Stimulated activated CD4-positive, alpha-beta T cell treated with anti-CD3 and anti-CD28 coated beads, Interleukin-2, amount 100 ng/mL, for 48 hours (primary cell): Measurements from ENCODE around the gene ART5.
A peak's percentile ranks its signal among the peaks of the same experiment; 100 is the strongest.
"Not testable (repeated sequence)": the region's sequence is repeated elsewhere in the genome, so short reads cannot be mapped to it uniquely, and the experiment has no call there.

Experiments used
- DNase-seq, 2 donors: peaks; one replicate each; pipeline ENCODE4 v3.0.0-alpha.2; 2020

Gene ART5

DNA sequence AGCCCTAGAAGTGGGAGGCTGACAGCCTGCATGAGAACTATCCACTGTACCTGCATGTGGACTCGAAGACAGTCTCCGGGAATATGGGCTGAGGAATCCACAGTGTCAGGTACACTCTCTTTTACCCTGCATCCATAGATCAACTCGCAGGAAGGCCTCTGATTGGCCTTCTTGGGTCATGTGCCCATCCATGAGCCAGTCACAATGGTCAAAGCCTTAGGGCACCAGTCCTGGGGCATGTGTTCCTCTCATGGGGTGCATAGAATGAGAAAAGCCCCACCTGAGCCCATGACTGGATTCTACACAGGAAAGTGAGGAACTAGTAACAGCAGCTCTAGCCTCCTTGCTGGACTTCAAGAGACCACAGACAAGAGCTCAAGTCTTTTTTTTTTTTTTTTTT, 13.8 kb upstream of the ART5 start:
- no peak for DNase-seq

DNA sequence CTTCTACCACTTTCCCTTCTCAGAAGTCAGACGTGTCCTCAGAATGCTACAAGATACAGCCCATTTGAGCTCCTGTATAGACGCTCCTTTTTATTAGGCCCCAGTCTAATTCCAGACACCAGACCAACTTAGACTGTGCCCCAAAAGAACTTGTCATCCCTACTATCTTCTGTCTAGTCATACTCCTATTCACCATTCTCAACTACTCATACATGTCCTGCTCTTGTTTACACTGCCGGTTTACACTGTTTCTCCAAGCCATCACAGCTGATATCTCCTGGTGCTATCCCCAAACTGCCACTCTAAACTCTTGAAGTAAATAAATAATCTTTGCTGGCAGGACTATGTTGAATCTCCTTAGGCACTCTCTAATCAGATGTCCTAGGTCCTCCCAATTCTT, 10.7 kb upstream of the ART5 start:
- not testable (repeated sequence) for DNase-seq

DNA sequence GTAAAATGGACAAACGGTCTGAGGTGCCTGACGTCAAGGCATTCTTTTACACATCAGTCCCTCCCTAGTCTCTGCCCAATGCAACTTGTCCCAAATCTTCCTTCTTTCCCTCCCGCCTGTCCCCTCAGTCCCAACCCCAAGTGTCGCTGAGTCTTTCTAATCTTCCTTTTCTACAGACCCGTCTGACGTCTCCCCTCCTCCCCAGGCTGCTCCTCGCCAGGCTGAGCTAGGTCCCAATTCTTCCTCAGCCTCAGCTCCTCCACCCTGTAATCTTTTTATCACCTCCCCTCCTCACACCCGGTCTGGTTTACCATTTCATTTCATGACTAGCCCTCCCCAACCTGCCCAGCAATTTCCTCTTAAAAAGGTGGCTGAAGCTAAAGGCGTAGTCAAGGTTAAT, 7.6 kb upstream of the ART5 start:
- not testable (repeated sequence) for DNase-seq

DNA sequence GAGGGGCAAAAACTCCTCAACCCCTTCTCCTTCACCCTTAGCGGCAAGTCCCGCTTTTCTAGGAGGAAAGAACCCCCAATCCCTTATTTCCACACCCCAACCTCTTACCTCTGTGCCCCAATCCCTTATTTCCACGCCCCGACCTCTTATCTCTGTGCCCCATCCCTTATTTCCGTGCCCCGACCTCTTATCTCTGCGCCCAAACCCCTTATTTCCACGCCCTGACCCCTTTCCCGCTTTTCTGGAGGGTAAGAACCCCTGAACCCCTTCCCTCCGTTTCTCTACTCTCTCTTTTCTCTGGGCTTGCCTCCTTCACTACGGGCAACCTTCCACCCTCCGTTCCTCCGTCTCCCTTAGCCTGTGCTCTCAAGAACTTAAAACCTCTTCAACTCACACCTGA, 7.1 kb upstream of the ART5 start:
- DNase-seq: not testable (repeated sequence)

DNA sequence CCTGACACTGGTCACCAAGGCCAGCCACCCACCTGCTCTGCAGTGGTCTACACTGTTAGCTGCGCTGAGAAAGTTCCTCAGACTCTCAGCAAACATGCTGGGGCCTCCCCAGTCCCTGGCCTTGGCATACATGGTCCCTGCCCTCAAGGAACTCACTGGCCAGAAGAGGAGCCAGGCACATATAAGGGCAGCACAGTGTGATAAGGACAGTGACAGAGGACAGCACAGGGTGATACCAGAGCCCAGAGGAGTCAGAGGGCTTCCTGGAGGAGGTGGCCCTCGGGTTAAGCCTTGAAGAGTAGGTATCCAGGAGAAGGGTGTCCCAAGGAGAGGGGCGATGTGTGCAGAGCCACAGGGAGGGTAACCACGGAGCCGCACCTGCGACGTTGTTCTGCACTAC, 3.8 kb upstream of the ART5 start:
- no peak for DNase-seq

DNA sequence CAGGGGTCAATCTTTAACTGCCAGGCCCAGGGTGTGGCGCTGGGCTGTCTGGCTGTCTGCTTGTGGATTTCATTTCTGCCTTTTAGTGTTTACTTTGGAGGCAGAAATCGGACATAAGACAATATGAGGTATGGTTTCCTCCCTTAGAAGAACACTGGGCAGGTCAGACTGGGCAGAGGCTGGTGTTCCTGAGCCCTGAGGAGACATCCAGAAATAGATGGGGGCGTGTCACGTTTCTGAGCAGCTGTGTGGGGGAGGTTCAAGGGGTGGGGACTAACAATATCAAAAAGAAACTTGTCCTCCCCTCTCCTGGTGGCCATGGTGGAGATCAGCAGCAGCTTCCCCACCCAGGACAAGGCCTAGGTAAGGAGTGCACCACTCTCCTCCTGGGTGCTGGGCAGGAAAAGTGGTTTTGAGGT, 3.0 kb upstream of the ART5 start, which contains the start of gene ART1:
ART1 (plus strand) TSS at position 312 of the 419 bp plus-strand sequence. CDS start 14,086 bp downstream, outside the sequence.
- no peak for DNase-seq

DNA sequence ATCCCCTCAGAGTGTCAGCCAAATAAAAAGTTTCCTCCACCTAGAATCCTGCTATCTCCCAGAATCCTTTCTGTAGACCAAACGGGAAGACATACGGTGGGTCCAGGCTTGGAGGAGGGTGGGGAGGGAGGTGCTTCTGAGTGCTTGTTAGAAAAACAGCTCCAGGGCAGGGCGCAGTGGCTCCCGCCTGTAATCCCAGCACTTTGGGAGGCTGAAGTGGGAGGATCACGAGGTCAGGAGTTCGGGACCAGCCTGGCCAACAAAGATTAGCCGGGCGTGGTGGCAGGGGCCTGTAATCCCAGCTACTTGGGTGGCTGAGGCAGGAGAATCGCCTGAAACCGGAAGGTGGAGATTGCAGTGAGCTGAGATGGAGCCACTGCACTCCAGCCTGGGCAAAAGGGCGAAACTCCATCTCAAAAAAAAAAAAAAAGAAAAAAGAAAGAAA, 1.3 kb upstream of the ART5 start:
- not testable (repeated sequence) for DNase-seq

DNA sequence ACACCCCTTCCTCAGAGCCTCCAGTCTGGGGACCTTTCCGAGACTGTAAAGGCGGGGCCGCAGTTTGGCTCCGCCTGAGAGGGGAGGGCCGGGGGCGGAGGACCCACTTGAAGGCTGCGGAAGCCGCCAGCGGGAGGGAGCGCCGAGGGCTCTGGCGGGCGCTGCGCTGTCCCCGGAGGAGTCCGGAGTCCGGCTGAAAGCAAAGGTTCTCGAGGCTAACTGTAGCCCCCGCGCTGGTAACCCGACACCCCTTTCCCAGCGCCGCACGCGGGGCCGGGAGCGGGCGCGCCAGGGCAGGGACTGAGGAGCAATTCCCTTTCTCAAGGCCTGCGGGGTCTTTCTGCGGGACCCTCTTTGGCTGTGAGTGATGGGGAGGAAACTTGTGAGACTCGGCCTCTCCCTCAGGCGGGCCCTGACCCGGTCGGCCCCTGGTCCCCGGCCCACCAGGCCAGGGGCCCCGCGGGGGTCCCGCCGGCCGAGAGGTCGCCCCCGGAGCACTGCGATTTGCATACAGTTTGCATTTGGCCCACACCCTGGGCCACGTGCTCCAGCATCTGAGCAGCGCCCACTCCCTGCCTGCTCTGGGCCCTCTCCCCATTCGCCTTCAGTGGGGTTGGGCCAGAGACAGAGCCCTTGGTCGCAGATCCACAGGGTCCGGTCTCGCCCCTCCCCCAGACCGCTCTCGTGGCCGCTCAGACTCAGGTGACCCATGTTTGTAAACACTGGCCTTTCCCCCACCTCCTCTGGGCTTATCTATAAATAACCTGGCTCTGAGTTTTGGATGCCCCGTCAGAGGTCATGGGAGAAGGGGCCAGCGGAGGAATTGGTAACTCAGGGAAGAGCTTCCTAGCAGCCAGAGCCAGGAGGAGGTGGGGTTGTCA, 519 bp upstream of the ART5 start:
- peak; percentile 64 to 67 for DNase-seq

DNA sequence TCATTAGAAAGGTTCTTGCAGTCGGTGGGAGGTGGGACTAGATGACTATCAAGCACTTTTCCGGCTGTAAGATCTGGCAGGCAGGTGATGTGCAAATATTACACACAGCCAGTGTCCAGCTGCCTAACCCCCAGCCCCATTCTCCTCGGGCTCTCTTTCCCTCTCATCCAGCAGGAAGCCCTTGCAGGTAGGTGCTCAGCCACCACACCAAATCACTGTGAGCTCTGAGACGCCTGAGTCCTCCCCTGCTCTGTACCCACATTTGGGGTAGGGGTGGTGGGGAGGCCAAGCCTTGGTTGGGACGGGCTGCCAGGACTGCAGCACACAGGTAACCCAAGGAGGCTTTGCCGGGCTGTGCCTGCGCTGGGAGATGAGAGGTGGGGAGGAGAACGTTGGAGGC, 601 bp downstream of the ART5 start:
- DNase-seq: no peak

DNA sequence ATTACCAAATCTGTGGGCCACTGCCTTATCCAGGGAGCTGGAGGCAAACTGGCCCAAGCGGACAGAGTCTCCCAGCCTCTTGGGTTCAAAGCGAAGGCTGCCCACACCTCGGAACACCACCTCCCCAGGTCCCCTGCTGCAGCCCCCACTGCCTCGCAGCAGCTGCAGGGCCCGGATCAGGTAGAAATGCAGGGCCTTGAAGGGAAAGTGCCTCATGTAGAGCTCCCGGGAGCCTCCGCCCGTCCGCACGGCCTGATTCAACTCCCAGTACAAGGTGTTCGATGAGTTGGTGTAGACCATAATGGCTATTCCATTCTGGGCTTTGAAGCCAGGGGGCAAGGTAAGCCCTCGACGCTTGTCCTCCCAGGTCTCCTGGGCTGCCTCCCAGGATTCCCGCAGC, 2.0 kb downstream of the ART5 start:
- no peak for DNase-seq

DNA sequence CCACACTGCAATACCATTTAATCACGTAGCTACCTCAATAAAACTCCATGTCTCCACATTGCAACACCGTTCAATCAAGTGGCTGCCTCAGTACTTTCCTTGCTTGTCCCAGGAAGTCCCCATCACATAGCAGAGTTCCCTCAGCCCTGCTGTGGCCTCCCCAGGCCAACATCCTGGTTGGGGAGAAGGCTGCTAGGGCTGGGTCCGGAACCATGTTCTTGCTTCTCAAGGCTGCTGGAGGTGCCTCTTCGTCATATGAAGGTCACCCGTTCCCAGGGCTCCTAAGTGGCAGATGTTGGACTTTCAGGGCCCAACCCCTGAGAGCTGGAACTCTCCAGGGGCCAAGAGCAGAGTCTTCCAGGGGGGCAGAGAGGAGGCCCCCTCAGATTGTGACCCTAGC, 3.3 kb downstream of the ART5 start:
- DNase-seq: no peak

DNA sequence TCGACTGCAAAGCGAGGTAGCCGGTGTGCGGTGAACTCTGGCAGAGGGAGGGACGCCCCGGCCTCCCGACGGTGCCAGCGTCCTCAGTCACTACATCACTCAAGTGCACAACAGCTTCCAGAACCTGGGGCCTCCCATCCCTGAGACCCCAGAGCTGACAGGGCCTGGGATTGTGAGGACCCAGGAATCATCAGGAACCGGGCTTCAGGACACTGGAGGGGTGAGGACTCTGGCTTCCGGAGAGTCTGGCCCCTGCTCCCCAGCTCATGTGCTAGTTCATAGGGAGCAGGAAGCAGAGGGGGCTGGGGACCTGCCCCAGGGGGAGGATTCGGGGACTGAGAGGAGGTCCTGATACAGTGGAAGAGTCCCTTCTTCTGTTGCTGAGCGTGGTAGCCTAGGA, 4.6 kb downstream of the ART5 start:
- no peak for DNase-seq

DNA sequence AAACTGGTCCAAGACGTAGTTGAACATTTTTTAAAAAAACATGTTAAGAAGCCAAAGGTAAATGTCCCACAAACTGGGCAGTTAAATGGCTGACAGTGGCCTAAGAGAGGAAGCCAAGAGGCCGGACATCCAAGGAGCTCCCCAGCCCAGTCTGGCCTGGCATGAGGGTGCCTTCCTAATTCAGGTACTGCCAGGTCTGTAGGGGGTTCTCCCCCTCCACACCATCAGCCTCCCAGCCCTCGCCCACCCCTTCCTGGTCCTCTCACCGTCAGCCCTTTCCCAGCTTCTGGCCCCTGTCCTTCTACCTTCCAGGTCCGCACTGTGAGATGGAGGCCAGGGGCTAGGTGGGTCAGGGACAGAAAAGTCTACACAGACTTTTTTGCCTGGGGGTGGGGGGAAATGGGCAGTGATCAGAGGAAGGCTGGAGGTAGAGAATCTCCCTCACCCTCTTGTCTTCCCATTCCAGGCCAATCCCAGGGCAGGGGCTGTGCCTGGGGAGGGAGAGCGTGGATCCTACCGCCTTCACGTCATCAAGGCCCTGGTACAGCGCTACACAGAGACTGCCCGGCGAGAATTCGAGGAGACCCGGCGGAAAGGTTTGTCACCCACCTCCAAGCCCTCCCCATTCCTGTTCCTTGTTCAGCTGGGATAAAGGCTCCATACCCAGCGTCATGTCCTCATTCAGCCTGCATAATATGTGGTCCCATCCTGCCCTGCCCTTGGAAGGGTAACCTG, 6.0 kb downstream of the ART5 start:
- DNase-seq: no peak

DNA sequence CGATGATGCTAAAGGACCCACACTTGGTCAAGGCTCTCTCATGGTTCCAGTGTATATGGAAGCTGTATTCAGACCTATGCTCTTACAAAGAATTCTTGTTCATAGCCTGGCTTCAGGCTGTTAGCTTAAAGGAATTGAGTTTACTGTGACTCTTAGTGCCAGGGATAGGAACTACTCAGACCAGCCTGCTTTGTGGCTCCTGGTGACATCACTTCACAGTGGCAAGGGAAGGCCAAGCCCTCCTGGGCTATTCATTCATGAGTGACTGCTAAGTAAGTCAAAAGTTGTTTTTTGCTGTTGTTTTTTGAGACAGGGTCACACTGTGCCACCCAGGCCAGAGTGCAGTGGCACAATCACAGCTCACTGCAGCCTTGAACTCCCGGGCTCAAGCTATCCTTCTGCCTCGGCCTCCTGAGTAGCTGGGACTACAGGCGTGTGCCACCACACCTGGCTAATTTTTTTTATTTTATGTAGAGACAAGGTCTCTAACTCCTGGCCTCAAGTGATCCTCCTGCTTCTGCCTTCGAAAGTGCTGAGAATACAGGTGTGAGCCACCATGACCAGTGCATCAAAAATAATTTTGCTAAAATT, 9.6 kb downstream of the ART5 start:
- no peak for DNase-seq

DNA sequence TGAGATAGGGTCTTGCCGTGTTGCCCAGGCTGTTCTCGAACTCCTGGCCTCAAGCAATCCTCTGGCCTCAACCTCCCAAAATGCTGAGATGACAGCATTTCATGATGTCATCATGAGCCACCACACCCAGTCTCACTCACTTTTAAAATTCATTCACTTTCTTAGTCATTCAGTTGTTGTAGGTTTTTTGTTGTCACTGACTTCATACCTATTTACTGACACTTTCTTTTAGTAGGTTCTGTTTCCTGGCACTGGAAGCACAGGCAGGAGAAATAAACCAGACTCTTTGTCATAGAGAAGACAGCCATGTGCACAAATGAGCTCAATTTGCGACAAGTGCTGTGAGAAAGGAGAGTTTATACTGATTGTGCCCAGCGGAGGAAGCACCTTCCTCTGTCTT, 10.5 kb downstream of the ART5 start:
- no peak for DNase-seq

DNA sequence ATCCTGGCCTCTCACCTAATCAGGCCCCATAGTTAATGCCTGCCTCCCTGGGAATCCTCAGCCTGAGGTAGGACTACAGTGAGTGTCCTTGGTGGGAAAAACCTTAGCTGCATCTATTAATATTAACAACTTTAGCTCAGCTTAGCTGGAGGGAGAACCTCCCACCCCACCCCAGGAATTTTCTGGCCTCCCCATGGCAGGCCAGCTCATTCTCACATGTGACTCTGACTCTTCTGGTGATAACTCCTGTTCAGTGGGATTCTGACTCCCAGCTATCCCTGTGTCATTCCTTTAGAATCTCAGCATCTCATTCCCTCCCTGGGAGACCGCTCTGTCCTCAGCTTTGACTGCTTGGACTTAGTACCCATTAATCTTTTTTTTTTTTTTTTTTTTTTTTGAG, 14.5 kb downstream of the ART5 start:
- no peak for DNase-seq

DNA sequence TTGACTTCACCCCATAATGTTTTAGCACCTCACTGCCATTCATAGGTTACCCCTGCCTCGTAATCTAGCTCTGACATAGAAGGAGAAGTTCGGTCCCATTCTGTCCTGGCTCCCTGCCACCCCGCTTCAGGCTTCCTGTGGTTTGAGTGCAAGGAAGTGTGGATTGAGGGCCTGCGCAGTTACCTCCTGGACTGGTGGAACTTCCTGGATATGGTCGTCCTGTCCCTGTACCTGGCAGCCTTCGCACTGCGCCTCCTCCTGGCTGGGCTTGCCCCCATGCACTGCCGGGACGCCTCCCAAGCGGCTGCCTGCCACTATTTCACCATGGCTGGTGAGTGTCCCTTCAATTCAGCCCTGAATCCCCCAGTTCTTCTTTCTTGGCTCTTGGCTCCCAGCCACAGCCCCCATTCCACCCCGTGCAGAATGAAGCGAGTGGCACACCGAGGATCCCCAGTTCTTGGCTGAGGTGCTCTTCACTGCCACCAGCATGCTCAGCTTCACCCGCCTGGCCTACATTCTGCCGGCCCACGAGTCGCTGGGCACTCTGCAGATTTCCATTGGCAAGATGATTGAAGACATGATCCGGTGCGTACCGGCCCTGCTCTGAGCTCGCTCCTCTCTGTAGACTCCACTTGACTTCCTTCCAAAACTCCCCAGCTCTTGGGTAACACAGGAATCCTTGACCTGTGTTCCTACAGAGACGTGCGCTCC, 15.4 kb downstream of the ART5 start:
- no peak for DNase-seq

DNA sequence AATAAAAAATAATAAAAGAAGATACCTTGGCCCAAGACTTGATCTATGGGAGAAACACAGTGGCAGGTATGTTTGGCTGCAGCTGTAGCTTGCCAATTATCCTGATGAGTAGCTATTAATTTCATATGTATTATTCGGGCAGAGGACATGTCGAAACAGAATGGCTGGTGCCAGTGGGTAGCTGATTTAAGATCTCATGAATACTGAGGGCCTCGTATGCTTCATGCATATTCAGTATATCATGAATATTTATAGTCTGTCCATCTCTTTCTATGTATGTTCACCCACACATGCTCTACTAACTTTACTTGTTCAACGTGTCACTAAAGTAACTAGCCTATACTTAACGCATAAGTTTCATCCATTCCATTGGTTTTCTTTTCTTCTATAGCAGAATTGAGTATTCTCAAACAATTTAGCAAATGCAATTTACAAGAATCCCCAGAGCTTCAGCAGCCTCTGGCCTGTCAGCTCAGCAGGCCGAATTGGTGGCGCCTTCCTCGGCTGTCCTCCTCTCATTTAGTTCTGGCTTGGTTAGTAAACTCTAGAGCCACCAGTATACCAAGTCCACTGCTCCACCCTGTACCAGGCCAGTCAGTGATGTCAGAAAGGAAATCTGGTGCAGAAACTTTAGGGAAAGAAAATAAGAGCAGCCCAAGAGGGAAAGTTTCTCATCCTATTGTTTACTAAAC, 17.9 kb downstream of the ART5 start:
- no peak for DNase-seq

DNA sequence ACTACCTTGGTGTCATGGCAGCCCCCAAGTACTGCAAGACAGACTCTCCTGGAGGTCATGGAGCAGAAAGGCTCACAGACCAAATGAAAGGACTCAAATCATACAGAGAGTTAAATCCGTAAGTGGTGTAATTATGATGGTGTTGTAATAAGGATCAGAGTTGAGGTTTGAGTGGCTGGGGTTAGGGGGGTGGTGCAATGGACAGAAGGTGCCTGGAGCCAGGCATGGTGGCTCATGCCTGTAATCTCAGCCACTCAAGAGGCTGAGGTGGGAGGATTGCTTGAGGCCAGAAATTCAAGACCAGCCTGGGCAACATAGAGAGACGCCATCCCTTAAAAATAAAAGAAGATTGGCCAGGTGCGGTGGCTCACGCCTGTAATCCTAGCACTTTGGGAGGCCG, 18.7 kb downstream of the ART5 start:
- no peak for DNase-seq

DNA sequence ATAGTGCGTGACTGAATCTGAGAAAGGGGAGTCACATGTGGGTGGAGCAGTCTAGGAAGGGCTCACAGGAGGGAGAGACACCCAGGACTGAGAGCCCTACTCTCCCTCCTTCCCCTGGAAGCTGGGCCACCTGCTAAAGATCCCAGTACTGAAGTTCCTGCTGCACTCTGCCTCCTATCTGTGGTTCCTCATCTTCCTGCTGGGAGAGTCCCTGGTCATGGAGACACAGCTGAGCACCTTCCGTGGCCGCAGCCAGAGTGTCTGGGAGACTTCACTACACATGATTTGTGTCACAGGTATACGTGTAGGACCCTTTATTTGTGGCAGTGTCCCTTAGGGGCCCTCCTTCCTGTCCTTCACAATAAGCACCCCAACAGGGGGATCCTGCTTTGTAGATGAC, 19.3 kb downstream of the ART5 start:
- DNase-seq: no peak

DNA sequence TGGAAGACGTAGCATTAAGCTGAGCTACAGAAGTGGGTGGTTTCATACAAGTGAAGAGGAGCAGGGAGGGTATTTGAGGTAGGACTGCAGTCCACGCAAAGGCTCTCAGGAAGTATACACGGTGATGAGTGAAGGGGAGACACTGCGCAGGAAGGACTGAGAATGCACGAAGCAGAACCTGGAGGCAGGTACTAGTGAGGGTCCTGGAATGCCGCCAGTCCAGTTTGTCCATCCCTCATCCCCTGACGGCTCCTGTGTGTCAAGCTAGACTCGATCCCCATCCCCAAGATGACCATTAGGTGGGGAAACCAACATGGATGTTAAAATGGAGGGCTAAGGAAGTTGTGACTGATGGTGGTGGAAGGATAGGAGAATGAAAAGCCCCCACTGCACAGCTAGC, 23.8 kb downstream of the ART5 start:
- no peak for DNase-seq

DNA sequence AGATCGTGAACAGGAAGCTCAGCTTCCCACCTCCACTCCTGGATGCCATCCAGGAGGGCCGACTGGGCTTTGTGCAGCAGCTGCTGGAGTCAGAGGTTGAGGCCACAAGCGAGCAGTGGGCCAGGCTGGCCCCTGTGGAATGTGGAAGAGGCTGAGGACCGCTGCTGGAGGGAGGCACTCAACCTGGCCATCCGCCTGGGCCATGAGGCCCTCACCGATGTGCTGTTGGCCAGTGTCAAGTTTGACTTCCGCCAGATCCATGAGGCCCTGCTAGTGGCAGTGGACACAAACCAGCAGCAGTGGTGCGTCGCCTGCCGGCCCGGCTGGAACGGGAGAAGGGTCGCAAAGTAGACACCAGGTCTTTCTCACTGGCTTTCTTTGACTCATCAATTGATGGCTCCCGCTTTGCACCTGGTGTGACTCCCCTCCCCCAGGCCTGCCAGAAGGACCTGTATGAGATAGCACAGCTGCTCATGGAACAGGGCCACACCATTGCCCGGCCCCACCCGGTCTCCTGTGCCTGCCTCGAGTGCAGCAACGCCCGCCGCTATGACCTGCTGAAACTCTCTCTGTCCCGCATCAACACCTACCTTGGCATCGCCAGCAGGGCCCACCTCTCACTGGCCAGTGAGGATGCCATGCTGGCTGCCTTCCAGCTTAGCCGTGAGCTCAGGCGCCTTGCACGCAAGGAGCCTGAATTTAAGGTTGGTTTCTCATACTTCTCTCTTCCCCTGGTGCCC, 24.9 kb downstream of the ART5 start:
- DNase-seq: no peak
